Measurements from ENCODE around the gene COA3. TPM values are rescaled to one million over a fixed set of nuclear protein-coding genes. Genes with fewer than 3 reads are reported as not detected.

The COA3 gene
- polyA plus RNA-seq, 1 of the 3 experiments (the other 2 are of a cell fraction): 103 TPM

GRCh38 chr17:42778570-42778969 is 19.9 kb downstream of the COA3 start:
- no peaks in the 10 kb centered on the region for H4K20me1 ChIP-seq (ENCODE audit: insufficient read depth)
- H3K9ac ChIP-seq: no peak overlapping the region
- H3K9me3 ChIP-seq: no peaks in the 10 kb centered on the region
- H3K4me3 ChIP-seq (ENCODE audit: low read depth in 2 of 2, low read length in 1 of 2): no peak overlapping the region
- H2AFZ ChIP-seq (ENCODE audit: low read depth): no peak overlapping the region
- H3K9me2 ChIP-seq: no peaks in the 10 kb centered on the region
- peaks cover 18 to 25% of the 10 kb centered on the region in 2 experiments; a peak in 3 of 4 replicates for H3K4me1 ChIP-seq (ENCODE audit: control insufficient read depth in 1 of 2, insufficient read depth in 2 of 2, low read depth in 1 of 2, low read length in 1 of 2)
- H3K36me3 ChIP-seq (replicated peaks in 1 of 2; ENCODE audit: control insufficient read depth in 1 of 2, insufficient read depth in 2 of 2, low read length in 1 of 2): peaks cover 19 to 44% of the 10 kb centered on the region in 2 experiments
- no peak for DNase-seq
- ChIA-PET POLR2A (no interaction called here), CTCF (interaction anchor here (0.5 to 3.7 kb wide), 2 partner anchors 16 to 196 kb away, joined by 4 to 18 read pairs; no protein-coding TSS in a partner anchor)
- H3K27me3 ChIP-seq (ENCODE audit: insufficient read depth): no peaks in the 10 kb centered on the region
- no peak overlapping the region for H3K4me2 ChIP-seq
- peaks cover 53% of the 10 kb centered on the region for H3K79me2 ChIP-seq (ENCODE audit: insufficient read depth)
- no peak overlapping the region for H3K27ac ChIP-seq (ENCODE audit: low read depth in 2 of 2, low read length in 1 of 2)
- H3F3A ChIP-seq (replicated peaks; ENCODE audit: insufficient read depth): peaks cover 31% of the 10 kb centered on the region
- 100% methylated on average over 2 of the region's 5 CpGs for WGBS (ENCODE audit: low lambda C conversion rate)
- TF ChIP-seq REST (IDR thresholded peaks at IDR 0.05; ENCODE audit: low read depth, low read length) (no peak), TEAD4 (IDR thresholded peaks at IDR 0.05; ENCODE audit: borderline replicate concordance, insufficient read depth) (no peak), PBX3 (IDR thresholded peaks at IDR 0.05) (no peak)

GRCh38 chr17:42775534-42776098 is 22.9 kb downstream of the COA3 start:
- peaks cover 12 to 15% of the 10 kb centered on the region in 2 experiments; a peak in 2 of 4 replicates for H3K4me1 ChIP-seq (ENCODE audit: control insufficient read depth in 1 of 2, insufficient read depth in 2 of 2, low read depth in 1 of 2, low read length in 1 of 2)
- H3F3A ChIP-seq (replicated peaks; ENCODE audit: insufficient read depth): peaks cover 29% of the 10 kb centered on the region
- TF ChIP-seq, protein P1, sequence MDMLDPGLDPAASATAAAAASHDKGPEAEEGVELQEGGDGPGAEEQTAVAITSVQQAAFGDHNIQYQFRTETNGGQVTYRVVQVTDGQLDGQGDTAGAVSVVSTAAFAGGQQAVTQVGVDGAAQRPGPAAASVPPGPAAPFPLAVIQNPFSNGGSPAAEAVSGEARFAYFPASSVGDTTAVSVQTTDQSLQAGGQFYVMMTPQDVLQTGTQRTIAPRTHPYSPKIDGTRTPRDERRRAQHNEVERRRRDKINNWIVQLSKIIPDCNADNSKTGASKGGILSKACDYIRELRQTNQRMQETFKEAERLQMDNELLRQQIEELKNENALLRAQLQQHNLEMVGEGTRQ (IDR thresholded peaks at IDR 0.05; ENCODE audit: borderline replicate concordance, low read depth, low read length): no peak
- ChIA-PET POLR2A (no interaction called here), CTCF (interaction anchor here (3.7 kb wide), 1 partner anchor 13 kb away, joined by 18 read pairs; no protein-coding TSS in a partner anchor)
- no peak overlapping the region for H3K27ac ChIP-seq (ENCODE audit: low read depth in 2 of 2, low read length in 1 of 2)
- H3K27me3 ChIP-seq (ENCODE audit: insufficient read depth): no peaks in the 10 kb centered on the region
- no peaks in the 10 kb centered on the region for H4K20me1 ChIP-seq (ENCODE audit: insufficient read depth)
- no peak overlapping the region for H2AFZ ChIP-seq (ENCODE audit: low read depth)
- H3K9ac ChIP-seq: no peak overlapping the region
- no peak overlapping the region for H3K4me3 ChIP-seq (ENCODE audit: low read depth in 2 of 2, low read length in 1 of 2)
- H3K9me2 ChIP-seq: no peaks in the 10 kb centered on the region
- WGBS (ENCODE audit: low lambda C conversion rate): 55% methylated on average over 3 of the region's 3 CpGs
- H3K79me2 ChIP-seq (ENCODE audit: insufficient read depth): peaks cover 34% of the 10 kb centered on the region
- no peak for DNase-seq
- H3K9me3 ChIP-seq: no peaks in the 10 kb centered on the region
- peaks cover 19 to 44% of the 10 kb centered on the region in 2 experiments for H3K36me3 ChIP-seq (replicated peaks in 1 of 2; ENCODE audit: control insufficient read depth in 1 of 2, insufficient read depth in 2 of 2, low read length in 1 of 2)
- H3K4me2 ChIP-seq: no peak overlapping the region

Data from SK-N-SH (cell line).